HG03135 (cell line): ENCODE results near the gene KCNK7.
A peak's percentile ranks its signal among the peaks of the same experiment; 100 is the strongest.
"Not testable (repeated sequence)": the region's sequence is repeated elsewhere in the genome, so short reads cannot be mapped to it uniquely, and the experiment has no call there.

Experiments
- ATAC-seq: cut with Tn5 transposase; IDR thresholded peaks from one replicate; pipeline ENCODE4 v1.9.1; 2021; ENCODE audit warnings: mild to moderate bottlenecking, moderate library complexity; ENCODE audit not compliant: unreplicated experiment

The KCNK7 gene, protein sequence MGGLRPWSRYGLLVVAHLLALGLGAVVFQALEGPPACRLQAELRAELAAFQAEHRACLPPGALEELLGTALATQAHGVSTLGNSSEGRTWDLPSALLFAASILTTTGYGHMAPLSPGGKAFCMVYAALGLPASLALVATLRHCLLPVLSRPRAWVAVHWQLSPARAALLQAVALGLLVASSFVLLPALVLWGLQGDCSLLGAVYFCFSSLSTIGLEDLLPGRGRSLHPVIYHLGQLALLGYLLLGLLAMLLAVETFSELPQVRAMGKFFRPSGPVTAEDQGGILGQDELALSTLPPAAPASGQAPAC

DNA sequence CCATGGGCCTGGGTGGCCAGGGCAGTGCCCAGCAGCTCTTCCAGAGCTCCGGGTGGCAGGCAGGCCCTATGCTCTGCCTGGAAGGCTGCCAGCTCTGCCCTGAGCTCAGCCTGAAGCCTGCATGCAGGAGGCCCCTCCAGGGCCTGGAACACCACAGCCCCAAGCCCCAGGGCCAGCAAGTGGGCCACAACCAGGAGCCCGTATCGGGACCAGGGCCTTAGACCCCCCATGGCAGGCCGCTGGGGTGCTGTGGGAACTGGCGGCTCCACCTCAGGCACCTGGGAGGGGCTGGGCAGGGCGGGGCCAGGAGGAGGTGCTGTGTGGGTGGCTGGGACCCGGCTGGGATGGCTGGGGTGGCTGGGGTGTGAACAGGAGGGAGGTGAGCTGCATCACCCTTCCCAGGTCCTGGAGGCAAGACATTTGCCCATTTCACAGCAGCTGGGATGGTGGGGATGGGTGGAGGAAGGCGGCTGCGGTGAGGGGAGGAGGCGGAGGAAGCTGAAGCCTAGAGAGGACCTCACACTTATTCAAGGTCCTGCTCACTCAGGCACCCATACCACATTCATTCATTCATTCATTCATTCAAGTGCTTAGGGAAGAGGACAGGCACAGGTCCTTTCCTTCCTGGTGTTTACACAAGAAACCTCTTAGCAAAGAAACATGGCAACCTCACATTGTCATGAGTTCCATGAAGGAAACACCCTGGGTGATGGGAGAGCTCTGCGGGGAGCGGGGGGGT is at the start of gene KCNK7:
TSS of gene KCNK7 (minus strand) at position 258 of the 739 bp plus-strand sequence. CDS start at position 230, 28 bp downstream.
- ATAC-seq = no peak

DNA sequence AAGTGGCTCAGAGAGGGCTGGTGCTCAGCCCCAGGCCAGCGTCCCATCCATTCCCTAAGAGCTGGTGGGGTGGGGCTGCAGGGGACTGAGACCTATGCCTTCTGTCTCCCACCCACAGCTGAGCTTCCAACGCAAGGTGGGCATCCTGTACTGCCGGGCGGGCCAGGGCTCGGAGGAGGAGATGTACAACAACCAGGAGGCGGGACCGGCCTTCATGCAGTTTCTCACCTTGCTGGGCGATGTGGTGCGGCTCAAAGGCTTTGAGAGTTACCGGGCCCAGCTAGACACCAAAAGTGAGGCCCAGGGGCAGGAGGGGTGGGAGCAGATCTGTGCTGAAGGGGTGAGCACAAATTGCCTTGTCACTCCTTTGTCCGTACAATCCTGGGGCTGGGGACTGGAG is 49.2 kb upstream of the KCNK7 start:
- ATAC-seq = no peak

DNA sequence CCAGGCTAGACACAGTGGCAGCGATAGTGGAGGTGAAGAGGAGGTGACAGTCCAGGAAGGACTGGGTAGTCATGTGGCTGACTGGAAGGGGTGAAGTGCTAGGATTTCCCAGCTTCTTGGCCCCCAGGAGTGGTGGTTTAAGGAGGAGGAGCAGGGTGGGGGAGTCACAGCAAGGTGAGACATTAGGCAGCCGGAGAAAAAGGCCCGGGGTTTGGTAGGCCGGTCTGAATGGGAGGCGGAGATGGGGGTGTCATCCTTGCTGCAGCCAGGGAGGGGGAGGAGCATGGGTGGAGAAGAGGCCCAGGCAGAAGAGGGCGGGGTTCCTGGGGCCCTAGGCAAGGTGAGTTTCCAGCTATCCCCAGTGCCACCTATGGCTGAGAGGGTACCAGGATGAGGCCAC is 48.4 kb upstream of the KCNK7 start:
- no peak for ATAC-seq

DNA sequence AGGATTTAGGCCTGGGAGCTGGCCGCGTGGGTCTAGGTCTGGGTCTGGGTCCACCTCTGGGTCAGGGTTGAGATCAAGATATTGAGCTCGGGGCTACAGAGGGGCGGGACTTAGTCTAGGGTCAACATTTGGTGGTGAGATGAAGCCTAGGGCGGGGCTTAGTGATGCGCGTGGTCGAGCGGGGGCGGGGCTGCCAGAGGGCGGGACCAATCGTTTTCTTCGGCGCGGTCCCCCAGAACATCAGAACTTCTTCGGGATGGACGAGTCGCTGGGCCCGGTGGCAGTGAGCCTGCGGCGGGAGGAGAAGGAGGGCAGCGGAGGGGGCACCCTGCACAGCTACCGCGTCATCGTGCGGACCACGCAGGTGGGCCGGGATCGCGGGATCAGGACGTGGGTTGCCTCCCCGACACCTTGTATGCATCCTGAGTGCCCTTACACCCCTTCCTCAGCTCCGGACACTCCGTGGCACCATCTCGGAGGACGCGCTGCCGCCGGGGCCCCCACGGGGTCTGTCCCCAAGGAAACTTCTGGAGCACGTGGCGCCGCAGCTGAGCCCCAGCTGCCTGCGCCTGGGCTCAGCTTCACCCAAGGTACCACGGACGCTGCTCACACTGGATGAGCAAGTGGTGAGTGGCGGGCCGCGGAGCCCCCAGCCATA is 46.5 kb upstream of the KCNK7 start:
- ATAC-seq = no peak

DNA sequence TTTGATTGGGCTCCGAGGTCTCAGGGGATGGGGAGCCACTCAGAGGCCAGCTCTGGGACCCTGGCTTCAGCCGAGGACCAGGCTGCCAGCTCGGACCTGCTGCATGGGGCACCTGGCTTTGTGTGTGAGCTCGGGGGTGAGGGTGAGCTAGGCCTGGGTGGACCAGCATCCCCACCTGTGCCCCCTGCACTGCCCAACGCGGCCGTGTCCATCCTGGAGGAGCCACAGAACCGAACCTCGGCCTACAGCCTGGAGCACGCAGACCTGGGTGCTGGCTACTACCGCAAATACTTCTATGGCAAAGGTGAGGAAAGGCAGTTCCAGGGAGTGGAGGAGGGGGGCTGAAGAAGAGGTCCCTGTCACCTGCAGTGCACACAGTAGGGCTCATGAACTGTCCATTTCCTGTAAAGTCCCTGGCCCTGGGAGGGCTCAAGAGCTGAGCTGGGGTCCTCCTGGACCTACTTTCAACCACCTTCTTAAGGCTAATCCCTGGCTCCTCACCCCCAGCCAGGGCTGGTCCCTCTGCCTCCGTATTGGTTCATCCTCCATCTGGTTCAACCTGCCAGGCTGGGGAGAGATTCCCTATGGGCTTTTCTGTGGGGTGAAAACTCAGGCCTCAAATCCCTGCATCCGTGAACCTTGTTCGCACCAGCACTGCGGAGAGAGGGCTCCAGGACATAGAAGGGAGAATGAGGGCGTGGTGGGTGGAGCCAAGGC is 45.9 kb upstream of the KCNK7 start:
- no peak for ATAC-seq

DNA sequence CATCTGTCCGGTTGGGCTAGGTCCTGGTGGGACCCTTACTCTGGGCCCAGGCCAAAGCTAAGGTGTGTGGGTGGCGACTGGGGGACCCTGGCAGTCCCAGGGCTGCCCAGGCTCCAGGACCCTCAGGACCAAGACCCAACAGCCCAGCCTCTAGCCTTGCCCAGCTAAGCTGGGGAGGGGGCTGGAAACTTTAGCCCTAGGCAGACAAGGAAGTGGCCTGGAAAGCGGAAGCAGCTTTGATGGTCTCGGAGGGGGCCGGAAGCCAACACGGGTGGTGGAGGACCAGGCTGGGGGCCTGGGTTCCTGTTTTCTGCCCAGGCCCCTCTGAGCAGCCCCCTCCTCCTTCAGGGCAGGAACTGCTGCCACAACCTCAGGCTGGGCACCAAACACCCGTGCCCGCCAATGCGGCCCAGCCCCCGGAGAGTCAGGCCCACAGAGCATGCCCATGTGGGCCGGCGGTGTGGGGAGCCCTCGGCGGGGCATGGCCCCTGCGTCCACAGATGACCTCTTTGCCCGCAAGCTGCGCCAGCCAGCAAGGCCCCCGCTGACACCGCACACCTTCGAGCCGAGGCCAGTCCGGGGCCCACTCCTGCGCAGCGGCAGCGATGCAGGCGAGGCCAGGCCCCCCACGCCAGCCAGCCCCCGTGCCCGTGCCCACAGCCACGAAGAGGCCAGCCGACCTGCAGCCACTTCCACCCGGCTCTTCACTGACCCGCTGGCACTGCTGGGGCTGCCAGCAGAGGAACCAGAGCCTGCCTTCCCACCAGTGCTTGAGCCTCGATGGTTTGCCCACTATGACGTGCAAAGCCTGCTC is 45.1 kb upstream of the KCNK7 start:
- no peak for ATAC-seq

DNA sequence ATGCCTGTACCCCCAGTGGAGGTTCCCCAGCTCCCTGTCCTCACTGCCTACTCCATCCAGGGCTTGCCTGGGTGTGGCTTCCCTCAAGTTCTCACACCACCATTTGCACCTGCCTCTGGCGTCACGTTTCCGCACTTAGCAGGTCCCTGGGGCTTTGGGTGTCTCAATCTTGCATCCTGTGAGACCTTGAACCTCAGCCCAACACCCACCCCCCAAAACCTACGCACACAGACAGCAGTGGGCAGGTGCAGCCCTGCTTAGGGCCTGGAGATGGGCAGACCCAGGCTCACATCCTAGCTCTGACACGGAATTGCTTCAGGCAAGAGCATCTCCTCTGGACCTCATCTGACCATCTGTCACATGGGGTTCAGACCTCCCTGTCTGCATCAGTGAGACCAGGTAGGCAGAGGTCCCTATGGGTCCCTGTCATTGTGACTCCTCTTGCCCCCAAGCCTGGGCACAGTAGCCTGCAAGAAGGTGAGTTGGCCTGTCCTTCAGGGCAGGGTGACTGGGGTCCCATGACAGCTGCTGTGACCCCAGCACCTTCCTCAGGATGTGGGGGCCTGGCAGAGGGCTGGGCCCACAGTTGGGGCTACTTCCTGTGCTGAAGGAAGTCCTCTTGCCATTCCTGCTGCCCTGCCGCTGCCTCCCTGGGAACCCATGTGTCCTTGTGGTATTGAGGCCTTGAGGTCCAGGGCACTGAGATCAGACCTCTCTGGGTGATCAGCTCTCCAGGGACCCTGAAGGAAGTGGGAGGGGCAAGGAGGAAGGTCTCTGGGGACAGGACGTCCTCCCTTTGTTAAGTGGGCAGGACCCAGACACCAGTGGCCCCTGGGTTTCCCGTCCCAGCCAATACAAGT is 44.3 kb upstream of the KCNK7 start:
- peak; percentile 40 for ATAC-seq

DNA sequence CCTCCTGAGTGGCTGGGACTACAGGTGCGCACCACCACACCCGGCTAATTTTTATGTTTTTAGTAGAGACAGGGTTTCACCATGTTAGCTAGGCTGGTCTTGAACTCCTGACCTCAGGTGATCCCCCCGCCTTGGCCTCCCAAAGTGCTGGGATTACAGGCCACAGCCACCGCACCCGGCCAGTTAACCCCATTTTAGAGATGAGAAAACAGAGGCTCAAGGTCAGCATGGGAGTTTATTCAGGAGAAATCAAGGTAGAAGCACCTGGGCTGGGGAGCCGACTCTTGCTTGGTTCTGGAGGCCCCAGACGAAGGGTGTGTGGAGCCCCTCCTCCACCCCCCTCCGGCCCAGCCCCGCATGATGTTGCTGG is 43.6 kb upstream of the KCNK7 start:
- not testable (repeated sequence) for ATAC-seq

DNA sequence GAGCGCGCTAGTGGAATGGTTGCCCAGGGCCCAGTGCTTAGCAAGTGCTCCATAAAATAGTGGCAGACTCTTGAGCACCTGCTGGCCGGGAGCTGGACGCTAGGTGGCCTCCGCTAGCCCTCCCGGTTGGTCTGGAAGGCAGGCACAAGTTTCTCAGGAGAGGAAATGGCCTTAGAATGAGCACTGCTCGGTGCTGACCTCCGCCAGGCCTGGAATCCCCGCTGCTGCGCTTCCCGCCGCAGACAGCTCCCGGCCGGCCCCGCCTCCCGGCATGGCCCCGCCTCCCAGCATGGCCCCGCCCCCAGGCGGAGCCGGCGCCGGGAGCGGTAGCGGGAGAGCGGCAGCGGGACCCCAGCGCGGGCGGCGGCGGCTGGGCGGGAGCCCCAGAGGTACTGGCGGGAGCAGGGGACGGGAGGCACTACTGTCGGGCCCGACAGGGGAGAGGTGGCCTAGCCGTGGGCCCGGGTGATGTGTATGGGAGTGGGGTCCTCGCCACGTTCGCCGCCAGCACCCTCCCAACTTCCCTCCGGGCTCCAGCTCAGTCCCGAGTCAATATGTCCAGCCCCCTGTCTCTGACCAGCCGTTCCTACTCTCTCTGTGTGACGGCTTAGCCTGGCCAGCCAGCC is 42.3 kb upstream of the KCNK7 start, which contains the start of gene SIPA1:
TSS of gene SIPA1 (plus strand) at position 308 of the 626 bp plus-strand sequence. CDS start 2,821 bp downstream, outside the sequence.
- ATAC-seq = peak; percentile 42

DNA sequence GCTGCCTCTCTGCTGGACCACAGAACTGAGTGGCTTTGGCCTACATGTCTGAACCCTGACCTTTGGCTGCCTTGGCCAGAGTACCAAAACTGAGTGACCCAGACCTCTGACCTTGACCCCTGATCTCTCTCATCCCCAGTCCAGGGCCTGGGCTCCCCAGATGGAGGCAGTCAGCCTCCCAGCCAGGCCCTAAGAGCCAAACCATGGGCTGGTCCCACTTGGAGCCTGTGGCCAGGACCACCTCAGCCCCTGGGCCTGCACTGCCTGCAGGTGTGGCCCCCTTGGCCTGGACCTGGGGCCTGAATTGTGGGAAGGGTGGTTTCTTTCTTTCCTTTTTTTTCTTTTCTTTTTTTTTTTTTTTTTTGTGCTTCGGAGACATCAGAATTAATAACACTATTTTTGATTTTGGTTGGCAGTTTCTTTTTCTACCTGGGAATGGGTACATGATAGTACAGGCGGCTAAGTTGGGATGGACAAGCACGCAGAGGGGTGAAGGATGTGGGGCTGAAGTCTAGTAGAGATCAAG is 41.5 kb upstream of the KCNK7 start:
- ATAC-seq = no peak

DNA sequence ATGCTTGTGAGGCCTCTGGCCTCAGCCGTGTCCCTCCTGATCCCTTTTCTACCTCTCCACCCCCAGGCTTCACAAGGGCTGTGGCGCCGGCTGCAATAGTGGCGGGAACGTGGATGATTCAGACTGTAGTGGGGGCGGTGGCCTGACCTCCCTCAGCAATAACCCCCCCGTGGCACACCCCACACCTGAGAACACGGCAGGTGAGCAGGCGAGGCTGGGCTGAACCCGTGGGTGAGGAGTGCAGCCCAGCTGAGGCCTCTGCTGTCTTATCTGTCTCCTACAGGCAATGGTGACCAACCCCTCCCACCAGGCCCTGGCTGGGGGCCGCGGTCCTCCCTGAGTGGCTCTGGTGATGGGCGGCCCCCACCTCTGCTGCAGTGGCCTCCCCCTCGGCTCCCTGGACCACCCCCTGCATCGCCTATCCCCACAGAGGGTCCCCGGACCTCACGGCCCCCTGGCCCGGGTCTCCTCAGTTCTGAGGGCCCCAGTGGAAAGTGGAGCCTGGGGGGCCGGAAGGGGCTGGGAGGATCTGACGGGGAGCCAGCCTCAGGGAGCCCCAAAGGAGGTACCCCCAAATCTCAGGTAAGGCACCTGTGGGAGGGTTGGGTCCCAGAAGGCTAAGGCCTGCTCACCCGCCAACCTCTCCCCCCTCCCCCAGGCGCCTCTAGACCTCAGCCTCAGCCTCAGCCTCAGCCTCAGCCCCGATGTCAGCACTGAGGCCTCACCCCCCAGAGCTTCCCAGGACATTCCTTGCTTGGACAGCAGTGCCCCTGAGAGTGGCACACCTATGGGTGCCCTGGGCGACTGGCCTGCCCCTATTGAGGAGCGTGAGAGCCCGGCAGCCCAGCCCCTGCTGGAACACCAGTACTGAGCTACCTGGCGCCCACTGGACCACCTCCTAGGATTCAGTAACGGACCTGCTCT is 40.8 kb upstream of the KCNK7 start:
- ATAC-seq = no peak

DNA sequence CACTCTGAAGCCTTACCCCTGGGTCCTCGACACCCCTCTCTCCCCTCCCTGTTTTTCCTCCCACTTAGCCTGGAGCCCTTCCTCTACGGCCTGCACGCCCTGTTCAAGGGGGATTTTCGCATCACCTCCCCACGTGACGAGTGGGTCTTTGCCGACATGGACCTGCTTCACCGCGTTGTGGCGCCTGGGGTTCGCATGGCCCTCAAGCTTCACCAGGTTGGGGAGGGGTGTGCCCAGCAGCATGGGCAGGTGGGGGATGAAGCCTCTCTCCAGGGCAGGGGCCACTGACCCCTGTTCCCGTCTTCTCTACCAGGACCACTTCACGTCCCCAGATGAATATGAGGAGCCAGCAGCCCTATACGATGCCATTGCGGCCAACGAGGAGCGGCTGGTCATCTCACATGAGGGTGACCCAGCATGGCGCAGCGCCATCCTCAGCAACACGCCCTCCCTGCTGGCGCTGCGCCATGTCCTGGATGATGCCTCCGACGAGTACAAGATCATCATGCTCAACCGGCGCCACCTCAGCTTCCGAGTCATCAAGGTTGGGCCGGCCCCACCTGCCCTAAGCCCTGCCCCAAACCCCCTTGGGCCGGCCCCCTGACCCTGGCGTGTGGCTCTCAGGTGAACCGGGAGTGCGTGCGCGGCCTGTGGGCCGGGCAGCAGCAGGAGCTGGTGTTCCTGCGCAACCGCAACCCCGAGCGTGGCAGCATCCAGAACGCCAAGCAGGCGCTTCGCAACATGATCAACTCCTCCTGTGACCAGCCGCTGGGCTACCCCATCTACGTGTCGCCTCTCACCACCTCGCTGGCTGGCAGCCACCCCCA is 39.5 kb upstream of the KCNK7 start:
- no peak for ATAC-seq

DNA sequence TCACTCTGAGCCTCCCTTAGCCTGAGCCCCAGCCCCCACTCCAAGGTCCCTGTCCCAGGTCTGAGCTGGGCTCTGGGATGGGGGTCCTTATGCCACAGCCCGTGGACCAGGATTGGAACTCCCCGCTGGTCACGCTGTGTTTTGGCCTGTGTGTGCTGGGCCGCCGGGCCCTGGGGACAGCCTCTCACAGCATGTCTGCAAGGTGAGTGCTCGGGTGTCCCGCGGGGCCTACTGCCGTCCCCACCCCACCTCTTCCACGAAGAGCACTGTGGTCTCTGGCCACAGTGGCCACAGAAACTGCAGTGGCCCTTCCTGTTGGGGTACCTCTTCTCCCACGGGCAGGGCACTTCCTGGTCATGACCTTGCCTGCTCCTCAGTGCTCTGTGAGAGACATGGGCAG is 38.8 kb upstream of the KCNK7 start:
- no peak for ATAC-seq

DNA sequence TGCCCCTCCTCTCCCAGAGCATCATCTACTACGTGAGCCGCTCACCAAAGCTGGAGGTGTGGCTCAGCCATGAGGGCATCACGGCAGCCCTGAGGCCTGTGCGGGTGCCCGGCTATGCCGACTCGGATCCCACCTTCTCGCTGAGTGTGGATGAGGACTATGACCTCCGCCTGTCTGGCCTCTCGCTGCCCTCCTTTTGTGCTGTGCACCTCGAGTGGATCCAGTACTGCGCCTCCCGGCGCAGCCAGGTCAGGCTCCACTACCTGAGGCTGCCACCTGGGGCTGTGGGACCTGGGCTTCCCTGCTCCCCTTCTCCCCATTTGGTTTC is 38.5 kb upstream of the KCNK7 start:
- no peak for ATAC-seq

DNA sequence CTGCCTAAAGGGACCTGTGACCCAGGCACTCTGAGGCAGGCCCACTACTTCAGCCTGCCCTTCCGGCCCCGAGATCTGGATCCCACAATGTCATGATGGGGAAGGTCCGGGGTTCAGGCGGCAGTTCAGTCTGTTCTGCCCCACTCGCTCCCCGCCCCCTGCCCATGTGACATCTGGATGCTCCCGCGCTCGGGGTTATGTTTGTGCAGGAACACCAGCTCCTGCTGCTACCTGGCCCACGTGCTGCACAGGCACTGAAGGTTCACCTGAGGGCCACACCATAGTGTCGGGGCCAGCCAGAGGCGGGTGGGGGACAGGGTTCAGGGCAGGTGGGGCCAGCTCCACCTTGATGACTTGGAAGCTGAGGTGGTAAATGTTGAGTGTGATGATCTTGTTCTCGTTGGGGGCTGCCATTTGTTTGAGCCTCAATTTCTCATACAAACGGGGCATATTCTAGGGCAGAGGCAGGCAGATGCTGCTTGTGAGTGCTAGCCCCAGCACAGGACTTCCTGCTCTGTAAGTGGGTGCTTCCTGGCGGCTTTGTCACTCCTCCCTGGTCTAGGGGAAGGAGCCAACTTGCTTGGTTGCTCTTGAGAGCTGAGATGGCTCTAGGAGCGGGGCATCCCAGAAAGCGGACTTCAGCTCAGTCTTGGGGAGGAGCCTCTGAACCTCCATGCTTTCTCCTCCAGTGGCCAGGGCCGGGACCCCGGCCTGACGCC is 37.9 kb upstream of the KCNK7 start:
- no peak for ATAC-seq

DNA sequence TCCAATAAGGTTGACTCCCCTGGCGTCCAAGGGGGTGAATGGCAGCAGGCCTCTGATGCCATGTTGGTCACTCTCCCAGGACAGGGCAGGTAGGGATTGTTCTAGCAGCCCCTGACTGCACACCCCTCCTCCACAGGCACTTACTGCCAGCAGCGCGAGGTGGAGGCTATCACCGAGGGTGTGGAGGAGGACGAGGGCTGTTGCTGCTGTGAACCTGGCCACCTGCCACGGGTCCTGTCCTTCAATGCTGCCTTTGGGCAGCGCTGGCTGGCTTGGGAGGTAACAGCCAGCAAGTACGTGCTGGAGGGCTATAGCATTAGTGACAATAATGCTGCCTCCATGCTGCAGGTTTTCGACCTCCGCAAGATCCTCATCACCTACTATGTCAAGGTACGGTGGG is 34.6 kb upstream of the KCNK7 start:
- ATAC-seq = no peak
